GM18526 (cell line): Measurements from ENCODE around the gene TMEM200A.

Source experiments
- POLR2A ChIP-seq: IDR thresholded peaks from 3 replicates; pipeline ENCODE4 v1.6.1; 2011; ENCODE audit not compliant: insufficient read length; ENCODE audit errors: extremely low read depth

Gene TMEM200A

DNA sequence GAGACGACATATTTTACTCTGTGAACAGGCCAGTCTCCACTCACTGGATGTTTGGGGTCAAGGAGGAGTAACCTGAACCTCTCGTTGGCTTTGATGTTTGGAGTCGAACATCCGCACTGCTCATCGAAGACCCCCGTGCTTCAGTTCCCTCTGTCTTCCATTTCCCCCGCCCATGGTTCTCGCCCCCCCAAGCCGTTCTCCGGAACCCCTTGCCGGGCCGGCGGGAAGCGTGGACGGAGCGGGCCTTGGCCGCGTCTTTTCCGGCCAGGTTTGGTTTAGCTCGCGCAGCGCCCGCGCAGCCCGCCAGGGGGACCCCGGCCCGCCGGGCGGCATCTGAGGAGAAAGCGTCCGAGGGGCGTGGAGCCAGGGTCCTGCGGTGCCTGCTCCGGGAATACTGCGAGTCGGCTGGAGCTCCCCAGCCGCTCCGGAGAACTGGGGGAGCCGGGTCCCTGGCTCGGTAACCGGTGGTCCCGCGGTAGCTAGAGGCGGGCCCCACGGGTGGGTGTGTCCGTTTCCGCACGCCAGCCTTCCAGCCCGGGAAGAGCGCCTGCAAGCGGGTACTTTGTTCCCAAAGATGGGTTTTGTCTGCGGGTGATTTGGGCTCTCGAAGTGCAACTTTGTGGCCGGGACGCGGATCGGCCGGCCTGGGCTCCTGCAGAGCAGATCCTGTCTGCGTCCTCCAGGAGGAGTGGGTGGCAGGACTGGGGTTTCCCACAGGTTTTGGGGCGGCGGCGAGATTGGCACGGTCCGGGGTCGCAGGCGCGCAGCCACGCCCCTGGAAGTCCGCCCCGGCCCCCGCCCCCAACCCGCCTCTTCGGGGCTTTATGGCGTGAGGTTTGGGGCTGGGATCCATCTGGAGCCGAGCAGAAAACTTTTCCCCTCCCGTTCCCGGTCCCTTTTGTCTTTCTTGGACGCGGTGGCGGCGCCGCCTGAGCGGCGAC lies at the start of gene TMEM200A:
Gene TMEM200A (plus strand): TSS at position 852 of the 941 bp plus-strand sequence. CDS start 74,406 bp downstream, outside the sequence.
- no peak for TF ChIP-seq POLR2A

DNA sequence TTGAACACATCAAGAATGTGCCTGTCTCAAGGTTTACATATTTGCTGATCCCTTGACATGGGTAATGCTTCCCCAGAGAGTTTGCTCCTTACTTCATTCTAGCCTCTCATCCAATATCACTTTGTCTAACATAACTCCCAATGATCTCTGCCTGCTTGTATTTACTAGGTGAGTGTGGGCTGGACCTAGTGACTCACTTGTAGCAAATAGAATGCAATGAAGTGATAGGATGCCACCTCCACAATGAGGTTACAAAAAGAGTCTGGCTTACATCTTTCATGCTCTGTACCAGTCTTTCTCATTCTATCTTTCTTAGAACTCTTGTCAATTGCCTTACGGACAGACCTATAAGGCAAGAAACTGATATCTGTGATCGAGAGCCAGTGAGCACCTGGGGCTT lies 44.9 kb upstream of the TMEM200A start:
- TF ChIP-seq POLR2A: no peak

- no peak for TF ChIP-seq POLR2A
Observed at GRCh38 chr6:130322673-130323268, 43.0 kb upstream of the TMEM200A start.

GRCh38 chr6:130324657-130325056 lies 41.2 kb upstream of the TMEM200A start:
- TF ChIP-seq POLR2A: no peak

GRCh38 chr6:130326496-130326895 lies 39.3 kb upstream of the TMEM200A start:
- TF ChIP-seq POLR2A: no peak

DNA sequence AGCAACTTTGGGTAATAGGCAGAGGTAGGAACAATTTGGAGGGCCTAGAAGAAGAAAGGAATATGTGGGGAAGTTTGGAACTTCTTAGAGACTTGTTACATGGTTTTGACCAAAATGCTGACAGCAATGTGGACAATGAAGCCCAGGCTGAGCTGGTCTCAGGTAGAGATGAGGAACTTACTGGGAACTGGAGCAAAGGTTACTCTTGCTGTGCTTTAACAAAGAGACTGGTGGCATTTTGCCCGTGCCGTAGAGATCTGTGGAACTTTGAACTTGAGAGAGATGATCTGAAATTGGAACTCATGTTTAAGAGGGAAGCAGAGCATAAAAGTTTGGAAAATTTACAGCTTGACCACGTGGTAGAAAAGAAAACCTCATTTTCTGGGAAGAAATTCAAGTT lies 28.3 kb upstream of the TMEM200A start:
- TF ChIP-seq POLR2A: no peak

GRCh38 chr6:130354322-130354721 lies 11.5 kb upstream of the TMEM200A start:
- no peak for TF ChIP-seq POLR2A

GRCh38 chr6:130355572-130355971 lies 10.2 kb upstream of the TMEM200A start:
- no peak for TF ChIP-seq POLR2A

DNA sequence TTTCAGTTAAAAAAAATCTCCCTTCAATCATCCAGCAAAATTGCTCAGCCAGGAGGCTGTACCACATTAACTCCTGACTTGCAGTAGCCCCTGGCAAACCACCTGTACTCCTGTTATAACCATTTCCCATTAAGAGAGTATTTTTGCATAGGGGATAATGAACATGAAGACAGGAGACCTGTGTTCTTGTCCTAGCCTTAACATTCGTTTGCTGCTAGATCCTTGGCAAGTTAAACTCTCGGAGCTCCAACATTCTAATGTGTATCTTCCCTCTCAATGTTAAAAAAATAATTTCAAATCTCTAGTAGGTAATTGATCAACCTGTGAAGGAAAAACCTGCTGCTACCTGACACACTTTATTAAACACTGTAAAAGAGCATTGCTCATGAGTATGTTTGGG lies 8.4 kb upstream of the TMEM200A start:
- no peak for TF ChIP-seq POLR2A

- no peak for TF ChIP-seq POLR2A
Observed at GRCh38 chr6:130359736-130360135, 6.1 kb upstream of the TMEM200A start.

DNA sequence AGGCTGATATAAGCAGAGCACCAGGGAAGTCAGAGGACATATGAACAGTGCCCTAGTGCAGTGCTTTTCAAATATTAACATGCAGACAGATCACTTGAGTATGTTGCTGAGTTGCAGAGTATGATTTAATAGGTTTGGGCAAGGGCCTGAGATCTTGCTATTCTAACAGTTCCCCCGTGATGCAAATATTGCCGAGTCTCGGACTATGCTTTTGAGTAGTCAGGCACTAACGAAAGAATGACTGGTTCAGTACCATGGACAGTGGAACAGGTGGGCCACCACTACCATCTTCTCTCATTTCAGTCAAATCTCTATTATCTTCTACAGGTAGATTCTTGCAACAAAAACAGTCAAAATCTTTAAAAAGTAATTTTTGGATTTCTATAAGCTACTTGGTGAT lies 3.7 kb upstream of the TMEM200A start:
- TF ChIP-seq POLR2A: no peak

DNA sequence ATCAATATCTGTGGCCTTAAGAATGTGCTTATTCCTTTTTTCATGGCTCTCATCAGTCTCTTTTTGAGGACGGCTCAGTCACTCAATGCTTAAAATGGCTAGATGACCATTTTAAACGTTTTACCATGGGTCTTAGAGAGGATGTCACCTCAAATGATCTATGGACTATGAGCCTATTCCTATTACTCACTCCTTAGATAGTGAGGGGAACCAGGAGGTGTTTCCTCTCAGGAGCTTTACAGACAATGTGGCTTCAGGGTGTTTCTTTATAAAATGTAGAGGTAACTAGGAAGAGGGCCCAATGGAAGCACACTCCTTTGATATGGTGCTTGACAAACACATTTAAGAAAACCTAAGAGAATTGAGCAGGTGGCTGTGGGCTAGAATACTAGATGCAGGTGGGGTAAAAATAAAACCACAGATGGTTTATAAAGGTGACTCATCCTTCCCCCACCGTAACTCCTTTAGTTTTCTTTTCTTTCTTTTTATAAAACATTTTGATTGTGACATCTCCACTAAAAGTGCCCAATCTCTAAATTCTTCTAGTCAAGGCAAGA lies 1.5 kb upstream of the TMEM200A start:
- TF ChIP-seq POLR2A: no peak

GRCh38 chr6:130366107-130367005 lies 539 bp downstream of the TMEM200A start:
- no peak for TF ChIP-seq POLR2A

- TF ChIP-seq POLR2A: no peak
Observed at GRCh38 chr6:130367767-130368166, 1.9 kb downstream of the TMEM200A start.

DNA sequence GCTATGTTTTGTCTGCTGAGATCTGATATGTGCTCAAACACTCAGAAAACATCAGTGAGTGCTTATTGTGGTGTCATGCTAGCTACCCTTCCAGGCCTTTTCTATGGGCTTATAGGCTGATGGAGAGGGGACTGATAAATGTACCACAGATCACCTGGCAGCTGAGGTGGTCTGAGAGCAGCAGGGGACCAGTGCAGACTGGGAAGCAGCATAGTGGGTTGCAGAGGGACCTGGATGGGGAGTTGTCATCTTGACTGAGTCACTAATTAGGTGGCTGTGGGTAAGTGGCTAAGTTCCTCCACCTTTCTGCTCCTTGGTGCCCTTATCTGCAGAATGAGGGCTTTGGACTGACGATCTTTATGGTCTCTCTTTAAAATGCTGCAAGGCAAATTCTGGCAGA lies 2.8 kb downstream of the TMEM200A start:
- TF ChIP-seq POLR2A: no peak
